HG03457 (cell line): ENCODE results near the gene GON7.
"Not testable (repeated sequence)": the region's sequence is repeated elsewhere in the genome, so short reads cannot be mapped to it uniquely, and the experiment has no call there.

Experiments
- ATAC-seq: cut with Tn5 transposase; IDR thresholded peaks from one replicate; pipeline ENCODE4 v1.9.1; 2021; ENCODE audit warnings: moderate number of reproducible peaks; ENCODE audit not compliant: unreplicated experiment

The GON7 gene

GRCh38 chr14:93159625-93160352, 47.1 kb downstream of the GON7 start:
- not testable (repeated sequence) for ATAC-seq

DNA sequence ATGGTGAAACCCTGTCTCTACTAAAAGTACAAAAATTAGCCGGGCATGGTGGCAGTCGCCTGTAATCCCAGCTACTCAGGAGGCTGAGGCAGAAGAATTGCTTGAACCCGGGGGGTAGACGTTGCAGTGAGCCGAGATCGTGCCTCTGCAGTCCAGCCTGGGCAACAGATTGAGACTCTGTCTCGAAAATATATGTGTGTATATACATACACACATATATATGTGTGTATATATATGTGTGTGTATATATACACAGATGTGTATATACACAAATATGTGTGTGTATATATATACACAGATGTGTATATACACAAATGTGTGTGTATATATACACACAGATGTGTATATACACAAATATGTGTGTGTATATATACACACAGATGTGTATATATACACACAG, 48.5 kb downstream of the GON7 start:
- ATAC-seq, result not testable (repeated sequence)

- no peak for ATAC-seq
Measured at GRCh38 chr14:93156693-93157369, 50.0 kb downstream of the GON7 start.

GRCh38 chr14:93155667-93156066, 51.2 kb downstream of the GON7 start:
- ATAC-seq, result no peak

GRCh38 chr14:93153121-93153520, 53.7 kb downstream of the GON7 start:
- no peak for ATAC-seq
